Activated naive CD4-positive, alpha-beta T cell treated with Interleukin-2 at 50 U/mL for 16 hours (primary cell): Measurements from ENCODE around the gene CDIP1.

Experiments used
- DNase-seq: peaks from one replicate; pipeline ENCODE4 v3.0.0-alpha.2; 2020

Gene CDIP1

DNA sequence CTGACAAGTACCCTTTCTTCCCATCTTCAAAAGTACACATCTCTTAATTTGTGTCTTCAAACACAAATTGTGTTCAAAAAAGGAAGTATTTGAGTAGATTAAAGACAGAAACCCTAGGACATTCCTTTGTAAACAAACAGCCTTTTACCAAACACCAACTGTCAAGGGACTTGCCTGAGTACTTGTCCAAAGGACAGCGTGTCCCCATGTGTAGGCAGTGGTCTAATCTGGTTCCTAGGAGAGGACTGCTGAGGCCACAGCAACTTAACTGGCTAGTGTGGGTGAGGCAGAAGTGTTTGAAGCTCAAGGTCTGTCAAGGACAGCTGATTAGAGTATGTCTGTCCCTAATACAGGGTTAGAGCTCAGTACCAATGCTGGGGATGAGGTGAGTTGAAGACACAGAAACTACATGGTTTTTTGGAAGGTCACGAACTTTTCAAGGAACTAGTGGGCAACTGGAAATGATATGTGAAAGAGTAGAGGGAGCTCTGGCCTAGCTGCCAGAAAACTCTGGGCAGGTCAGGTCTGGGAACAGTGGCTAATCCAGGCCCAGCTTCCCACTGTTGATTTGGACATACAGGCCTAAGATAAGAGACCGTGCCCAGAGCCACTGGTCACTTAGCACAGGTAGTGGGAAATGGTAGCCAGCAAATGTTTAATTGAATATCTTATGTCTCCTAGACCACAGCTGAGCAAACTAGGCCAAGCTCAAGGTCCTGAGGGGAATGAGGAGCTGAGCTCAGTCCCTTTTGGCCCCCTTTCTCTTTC lies 52.3 kb downstream of the CDIP1 start:
- no peak for DNase-seq

DNA sequence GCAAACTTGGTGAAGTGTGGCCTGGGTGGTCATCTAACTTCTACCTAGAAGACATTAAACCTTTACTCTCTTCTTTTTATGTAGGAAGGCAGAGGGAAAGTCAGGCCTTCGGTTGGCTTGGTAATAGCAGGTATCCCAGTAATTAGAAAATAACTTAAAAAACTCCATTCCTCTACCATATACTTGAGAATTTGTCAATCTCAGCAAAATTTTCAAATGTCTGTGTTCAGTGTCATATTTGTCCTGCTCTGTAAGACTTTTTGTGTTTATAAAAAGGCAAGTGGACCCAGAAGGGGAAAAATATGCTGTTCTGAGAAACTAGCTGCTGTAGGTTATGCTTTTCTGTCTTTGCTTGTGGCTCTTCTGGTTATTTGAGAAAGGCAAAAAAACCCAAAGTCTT lies 56.6 kb downstream of the CDIP1 start:
- no peak for DNase-seq

DNA sequence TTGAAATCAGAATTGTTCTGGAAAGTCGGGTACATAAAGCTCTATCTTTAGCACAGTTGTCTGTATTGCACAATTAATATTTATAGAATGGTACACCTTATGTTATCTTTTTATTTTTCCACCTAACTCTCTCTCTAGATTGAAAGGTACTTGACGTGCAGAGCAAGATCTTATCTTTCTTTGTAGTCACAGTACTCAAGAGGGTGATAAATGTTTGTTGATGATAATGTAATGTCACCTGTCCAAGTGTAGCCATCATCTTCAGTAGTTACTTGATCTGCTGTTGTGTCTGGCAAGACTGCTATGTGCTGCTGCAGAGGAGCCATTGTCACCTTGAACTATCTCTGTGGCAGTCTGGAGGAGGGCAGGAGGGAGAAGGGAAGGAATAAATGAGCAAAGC lies 57.0 kb downstream of the CDIP1 start:
- DNase-seq = no peak

- DNase-seq = no peak
These were observed 60.6 kb downstream of the CDIP1 start for GRCh38 chr16:4477966-4478365.

GRCh38 chr16:4475880-4476788 lies 62.4 kb downstream of the CDIP1 start, which contains the start of gene HMOX2:
Gene HMOX2 (plus strand): TSS chr16:4476398. CDS start chr16:4505525, 29,127 bp downstream.
- peak; percentile 95 for DNase-seq

- DNase-seq = peak; percentile 83
These were observed 64.2 kb downstream of the CDIP1 start, which contains the start of gene NMRAL1 for GRCh38 chr16:4474192-4474961. Gene NMRAL1 (minus strand): TSS chr16:4474625. CDS start chr16:4474132, 493 bp downstream.

GRCh38 chr16:4472880-4473279 lies 65.7 kb downstream of the CDIP1 start:
- DNase-seq = no peak

- DNase-seq = no peak
These were observed 66.7 kb downstream of the CDIP1 start for GRCh38 chr16:4471869-4472268.

GRCh38 chr16:4468972-4469371 lies 69.6 kb downstream of the CDIP1 start:
- no peak for DNase-seq

DNA sequence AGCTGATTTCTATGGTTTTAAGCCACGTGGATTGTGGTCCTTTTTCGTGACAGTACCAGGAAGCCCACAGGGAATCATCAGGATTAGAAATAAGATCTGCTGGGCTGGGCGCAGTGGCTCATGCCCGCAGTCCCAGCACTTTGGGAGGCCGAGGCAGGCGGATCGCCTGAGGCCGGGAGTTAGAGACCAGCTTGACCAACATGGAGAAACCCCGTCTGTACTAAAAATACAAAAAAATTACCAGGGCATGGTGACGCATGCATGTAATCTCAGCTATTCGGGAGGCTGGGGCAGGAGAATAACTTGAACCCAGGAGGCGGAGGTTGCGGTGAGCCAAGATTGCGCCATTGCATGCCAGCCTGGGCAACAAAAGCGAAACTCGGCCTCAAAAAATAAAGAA lies 70.7 kb downstream of the CDIP1 start:
- no peak for DNase-seq

GRCh38 chr16:4465977-4466779 lies 72.4 kb downstream of the CDIP1 start:
- peak; percentile 77 for DNase-seq

DNA sequence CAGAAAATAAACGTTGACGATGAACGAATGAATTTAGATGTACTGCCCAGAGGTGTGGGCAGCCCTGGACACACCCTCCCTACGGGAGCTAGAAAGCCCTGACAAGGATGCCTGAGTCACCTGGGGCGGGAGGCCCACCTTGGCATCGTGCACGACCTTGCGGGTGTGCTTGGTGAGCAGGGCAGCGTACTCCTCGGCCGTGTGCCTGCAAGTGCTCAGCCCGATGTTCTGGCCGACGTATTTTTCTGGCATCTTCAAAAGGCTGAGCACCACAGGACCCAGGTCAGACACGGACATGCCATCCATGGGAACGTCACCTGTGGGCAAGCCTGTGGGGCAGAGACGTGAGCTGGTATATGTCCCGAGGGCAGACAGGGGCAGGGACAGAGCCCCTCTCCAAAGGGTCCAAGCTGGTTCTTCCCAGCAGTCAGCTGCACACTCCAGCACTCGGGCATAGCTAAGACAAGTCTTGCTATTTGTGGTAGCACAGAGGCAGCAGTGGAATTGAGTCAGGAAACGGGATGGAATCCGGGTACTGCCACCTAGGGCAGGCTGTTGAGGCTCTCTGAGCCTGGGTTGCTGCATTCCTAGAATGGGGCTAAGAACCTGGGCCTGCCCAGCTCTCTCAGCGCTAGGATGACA lies 74.9 kb downstream of the CDIP1 start:
- DNase-seq = no peak

DNA sequence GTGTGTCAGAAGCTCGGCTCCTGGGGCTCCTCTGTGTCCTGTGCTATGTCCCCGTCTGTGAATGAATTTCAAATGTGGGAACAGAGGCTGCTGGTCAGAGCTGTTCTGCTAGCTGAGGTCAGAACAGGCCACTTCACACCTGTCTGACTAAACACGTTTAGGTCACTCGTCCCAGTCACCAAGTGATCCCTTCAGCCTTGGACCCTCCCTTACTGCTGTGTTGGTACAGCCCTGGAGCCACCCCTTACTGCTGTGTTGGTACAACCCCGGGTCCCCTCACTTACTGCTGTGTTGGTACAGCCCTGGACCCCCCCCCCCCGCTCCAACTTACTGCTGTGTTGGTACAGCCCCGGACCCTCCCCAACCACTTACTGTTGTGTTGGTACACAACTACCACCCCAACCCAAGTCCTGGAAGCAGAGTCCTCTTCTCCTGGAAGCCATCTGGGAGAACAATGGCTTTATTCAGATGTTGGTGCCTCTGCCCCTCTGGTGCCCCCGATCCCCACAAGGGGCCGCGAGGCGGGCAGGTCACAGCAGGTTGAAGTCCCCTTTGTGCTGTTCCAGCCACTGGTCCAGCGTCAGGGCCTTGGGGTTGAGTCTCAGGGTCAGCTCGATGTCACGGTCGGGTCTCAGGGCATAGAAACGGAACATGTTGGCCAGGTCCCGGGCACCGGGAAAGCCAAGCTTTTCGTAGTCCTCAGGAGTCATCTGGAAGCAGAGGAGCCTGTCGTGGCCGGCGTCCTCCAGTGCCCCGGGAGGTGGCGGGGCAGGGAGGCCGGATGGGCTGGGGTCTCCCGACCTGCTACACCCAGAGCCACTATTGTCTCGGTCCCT lies 77.1 kb downstream of the CDIP1 start:
- no peak for DNase-seq

DNA sequence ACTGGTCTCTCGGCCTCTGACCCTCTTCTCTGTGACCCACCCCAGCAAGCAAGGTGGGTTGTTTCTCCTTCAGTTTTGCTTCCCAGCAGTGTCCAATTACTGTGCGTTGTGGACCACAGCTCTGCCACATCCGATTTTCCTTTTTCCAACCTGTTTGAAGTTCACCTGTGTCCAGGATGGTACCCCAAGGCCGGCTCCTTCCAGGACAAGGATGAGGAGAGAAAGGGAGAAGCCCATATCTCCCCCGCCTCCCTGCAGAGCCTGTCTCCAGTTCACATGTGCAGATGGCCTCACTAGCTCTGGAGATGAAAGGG lies 77.7 kb downstream of the CDIP1 start:
- DNase-seq = no peak
